MM.1S (cell line): ENCODE results near the gene SETD1A.

ENCODE experiments used
- CTCF ChIP-seq: fragments of 300-600 bp; sonication (generic); IDR thresholded peaks from 2 replicates; pipeline ENCODE4 v1.5.1; 2016; ENCODE audit warnings: antibody characterized with exemption, low read length, mixed read lengths
- EZH2 ChIP-seq: fragments of 300-600 bp; sonication (generic); optimal IDR thresholded peaks from 2 replicates; pipeline ENCODE3; 2017; ENCODE audit warnings: low read depth, mild to moderate bottlenecking, antibody characterized with exemption, low read length, mixed read lengths
- EZH2phosphoT487 ChIP-seq: fragments of 300-600 bp; sonication (generic); IDR thresholded peaks from 2 replicates; pipeline ENCODE4 v1.6.1; 2018; ENCODE audit warnings: antibody characterized with exemption, low read length

GRCh38 chr16:31004658-31005057, 47.1 kb downstream of the SETD1A start:
- TF ChIP-seq CTCF = no peak
- no peak for TF ChIP-seq EZH2
- TF ChIP-seq EZH2phosphoT487 = no peak
